Sciatic nerve (tissue), 2 donors: ENCODE results near the gene CDCA7L. TPM values are rescaled to one million over a fixed set of nuclear protein-coding genes. Genes with fewer than 3 reads are reported as not detected.
"Not testable (repeated sequence)": the region's sequence is repeated elsewhere in the genome, so short reads cannot be mapped to it uniquely, and the experiment has no call there.

ENCODE experiments used
- ATAC-seq: fragments of 200-7000 bp; cut with Tn5 transposase; one replicate; pipeline ENCODE4 v1.9.1; 2020; ENCODE audit warnings: mild to moderate bottlenecking, moderate library complexity
- DNase-seq: peaks from one replicate; pipeline ENCODE4 v3.0.0-alpha.2; 2020; ENCODE audit warnings: low spot score
- intact Hi-C: fragments of 100-400 bp; cut with DNase I; formaldehyde crosslinking; loops from one replicate; pipeline ENCODE4 v1.14.2; 2022
- total RNA-seq: library from RNA; stranded (reverse); fragmentation: NEBNext Ultra II Directional; extraction: Animal tissue kit (Norgen Biotek cat#: 25700); gene quantifications from one replicate; pipeline ENCODE4 v1.2.1, GENCODE V29; 2021
- donor health status: DM: no; HTN: no; CAD: no.
- donor health status: DM: no; HTN: no; CAD: no.

Gene CDCA7L
- total RNA-seq, 1 donor from 2014 or later: 15.9 TPM

DNA sequence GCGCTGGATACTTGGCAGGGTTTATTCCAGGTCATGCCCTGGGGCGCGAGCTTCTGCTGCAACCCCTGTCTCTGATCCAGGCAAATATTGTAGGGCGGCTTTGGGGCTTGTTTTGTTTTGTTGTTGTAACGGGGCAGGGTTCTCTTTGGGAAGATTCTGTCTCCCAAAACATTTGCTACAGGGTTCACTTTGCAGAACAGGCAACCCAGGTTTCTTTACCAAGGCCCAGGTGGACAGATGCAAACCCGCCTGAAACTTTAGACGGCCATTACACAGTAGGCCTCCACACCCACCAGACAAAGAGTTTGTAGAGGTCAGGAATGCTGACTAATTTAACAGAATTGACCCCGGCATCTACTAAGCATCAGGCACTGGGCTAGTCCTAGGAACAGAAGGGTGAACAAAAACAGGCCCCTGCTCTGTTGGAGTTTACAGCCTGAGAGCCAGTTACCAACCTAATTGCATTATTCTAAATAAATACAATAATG, 567 bp upstream of the CDCA7L start:
- no peak for ATAC-seq
- no peak for DNase-seq
- intact Hi-C loops: no loop called here

DNA sequence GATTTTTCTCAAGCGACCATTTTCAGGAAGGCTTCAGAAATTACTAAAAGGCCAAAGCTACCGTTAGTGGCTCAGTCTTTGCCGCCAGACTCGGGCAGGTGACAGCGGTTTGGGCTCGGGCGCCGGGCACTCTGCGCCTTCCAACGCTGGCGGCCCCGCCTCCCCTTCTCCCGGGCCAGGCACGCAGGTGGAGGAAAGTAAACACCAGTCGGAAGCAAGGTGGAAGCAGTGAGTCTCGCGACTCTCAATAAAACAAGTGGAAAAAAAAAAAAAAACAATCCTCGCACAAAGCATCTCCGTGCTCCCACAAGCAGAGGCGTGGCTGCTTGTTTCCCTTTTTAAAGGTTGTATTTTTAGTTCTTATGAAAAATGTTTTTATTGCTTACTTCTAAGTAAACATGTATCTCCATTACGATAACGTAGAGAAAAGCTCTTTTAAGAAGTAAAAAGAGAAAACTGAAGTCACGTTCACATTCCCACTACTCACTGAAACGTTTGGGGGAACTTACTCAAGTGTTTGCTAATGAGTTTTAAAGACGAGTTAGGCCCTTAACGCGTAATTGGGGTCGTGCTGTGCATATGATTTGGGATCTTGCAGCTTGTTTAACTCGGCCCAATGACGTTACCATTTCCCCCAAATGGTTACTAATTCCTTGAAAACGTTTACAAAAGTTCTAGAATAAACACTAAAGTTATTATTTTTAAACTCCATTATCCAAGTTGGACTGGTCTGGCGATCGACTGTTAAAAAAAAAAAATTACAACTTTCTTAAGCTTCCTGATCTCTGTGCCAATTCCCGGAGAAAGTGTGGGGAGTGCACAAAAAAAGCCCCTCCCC, 864 bp downstream of the CDCA7L start:
- ATAC-seq (no peak), DNase-seq (no peak)
- intact Hi-C loops: no loop called here

DNA sequence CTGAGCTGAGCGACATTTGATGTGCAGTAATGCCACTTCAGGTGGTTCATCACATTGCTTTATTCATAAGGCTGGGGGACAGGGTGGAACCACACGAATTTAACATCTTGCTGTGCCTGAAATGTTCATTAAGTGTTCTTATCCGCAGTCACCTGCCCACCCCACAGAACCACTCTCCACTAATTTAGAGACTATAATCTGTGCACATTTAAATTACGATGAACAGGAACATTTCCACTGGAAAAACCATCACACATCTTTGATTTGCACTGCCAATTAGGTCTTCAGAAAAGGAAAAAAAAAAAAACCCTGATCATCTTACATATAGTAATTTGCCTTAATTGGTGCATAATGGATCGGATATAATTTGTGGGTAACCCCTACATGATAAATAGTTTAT, 2.3 kb downstream of the CDCA7L start:
- DNase-seq (no peak), ATAC-seq (no peak)
- intact Hi-C loops: no loop called here

DNA sequence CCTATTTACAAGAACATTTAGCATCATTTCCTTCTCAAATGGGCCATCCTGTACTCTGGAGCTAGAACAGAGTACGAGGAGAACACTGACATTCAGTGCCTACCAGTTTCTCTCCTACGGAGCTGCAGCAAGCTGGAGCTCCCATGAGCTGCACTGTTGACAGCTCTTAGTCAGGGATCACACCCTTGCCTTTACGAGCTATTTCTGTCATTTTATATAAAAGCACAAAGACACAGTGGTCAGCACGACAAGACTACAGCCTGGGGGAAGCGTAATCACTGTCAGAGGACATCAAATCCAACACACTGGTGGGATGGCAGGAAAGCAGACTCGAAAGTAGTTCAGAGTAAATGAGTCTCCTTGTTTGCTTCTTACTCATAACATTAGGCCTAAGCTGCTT, 2.7 kb downstream of the CDCA7L start:
- no peak for ATAC-seq
- intact Hi-C loops: no loop called here
- no peak for DNase-seq

DNA sequence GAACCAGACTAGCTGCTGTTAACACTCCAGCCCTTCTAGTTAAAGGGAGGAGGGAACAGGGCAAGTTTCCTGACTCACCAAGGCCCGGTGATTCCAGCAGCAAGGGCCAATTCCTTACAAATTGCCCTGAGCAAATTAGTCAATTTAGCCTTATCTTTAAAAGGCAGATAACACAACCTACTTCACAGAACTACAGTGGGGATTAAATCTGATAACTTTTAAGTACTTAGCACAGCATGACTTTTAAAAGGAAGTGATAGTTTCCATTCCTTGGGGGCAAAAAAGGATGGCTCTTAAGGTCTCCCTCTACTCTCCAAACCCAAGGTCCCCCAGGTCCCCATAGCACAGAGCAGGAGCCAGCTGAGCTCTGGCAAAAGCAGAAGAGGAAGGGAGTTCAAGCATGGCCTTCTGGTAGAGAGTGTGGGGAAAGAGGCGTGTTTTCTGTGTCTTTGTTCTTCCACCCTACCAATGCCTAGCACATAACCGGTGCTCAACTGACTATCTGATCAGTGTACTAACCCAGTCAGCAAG, 4.0 kb downstream of the CDCA7L start:
- ATAC-seq: no peak
- intact Hi-C loops: no loop called here
- DNase-seq: no peak

DNA sequence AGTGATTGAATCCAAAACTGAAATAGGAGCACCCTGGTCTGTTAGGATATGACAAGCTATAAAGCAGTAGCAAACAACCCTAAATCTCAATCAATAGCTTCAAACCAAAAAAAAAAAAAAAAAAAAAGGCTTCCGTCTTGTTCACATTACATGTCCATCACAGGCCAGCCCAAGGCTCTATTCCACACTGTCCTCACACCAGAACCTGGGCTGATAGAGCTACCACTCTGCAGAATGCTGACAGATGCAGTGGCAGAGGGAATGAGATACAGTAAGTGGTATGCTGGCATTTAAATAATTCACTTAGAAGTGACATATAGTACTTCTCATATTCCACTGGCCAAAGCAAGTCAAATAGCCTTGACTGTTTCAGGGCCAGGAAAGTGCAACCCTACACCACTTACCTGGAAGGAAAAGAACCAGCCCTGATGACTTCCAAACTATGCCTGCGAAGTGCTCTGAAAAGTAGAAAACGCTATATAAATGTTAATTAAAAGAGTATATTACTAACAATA, 5.8 kb downstream of the CDCA7L start:
- ATAC-seq (no peak), DNase-seq (no peak)
- intact Hi-C loops: no loop called here

DNA sequence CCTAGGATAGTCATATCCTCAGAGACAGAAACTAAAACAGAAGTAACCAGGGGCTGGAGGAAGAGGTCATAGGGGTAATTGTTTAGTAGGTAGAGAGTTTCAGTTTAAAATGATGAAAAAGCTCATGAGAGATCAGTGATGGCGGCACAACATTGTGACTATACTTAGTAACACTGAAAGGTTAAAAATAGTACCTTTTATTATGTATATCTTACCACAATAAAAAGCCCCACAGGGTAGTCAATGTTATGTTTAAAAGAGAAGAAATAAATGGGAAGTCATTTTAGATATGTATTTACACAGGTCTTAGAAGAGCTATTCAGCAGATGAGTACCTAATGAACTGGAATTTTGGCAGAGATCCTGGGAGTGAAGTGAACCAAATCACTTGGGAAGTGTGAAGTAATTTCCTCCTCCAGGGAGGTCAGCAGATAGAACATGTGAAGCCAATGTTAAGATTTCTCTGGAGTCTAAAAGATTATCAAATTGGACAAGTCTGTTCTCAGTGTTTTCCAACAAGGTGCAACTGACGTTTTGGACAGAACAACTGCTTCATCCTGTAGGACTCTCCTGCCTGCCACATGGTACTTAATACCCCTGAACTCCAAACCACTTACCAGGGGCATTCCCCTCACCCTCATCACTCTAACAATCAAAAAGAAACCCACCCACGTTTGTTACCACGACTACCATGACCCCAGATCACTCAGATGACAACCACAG, 6.4 kb downstream of the CDCA7L start:
- peak; percentile 69 for ATAC-seq
- intact Hi-C loops: no loop called here
- DNase-seq: no peak

DNA sequence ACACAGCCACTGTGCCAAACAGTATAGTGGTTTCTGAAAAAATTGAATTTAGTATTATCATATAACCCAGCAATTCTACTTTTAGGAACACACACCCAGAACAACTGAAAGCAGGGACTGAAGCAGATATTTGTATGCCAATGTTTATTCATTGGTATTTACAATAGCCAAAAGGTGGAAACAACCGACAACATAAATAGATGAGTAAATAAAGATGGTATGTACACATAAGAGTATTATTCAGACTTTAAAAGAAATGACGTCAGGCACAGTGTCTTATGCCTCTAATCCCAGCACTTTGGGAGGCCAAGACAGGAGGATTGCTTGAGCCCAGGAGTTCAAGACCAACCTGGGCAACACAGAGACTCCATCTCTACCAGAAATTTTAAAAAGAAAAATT, 7.2 kb downstream of the CDCA7L start:
- ATAC-seq (no peak), DNase-seq (no peak)
- intact Hi-C loops: no loop called here

DNA sequence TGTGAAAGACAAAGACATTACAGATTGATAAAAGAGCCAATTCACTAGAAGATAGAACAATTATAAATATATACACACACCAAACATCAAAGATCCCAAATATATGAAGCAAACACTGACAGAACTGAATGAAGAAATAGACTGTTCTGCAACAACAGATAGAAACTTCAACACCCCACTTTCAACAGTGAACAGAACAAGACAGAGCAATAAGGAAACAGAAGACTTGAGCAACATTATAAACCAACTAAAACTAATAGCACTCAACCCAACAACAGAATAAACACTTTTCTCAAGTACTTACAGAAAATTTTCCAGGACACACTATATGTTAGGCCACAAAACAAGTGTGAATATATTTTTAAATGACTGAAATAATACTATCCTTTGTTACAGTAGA, 10.9 kb downstream of the CDCA7L start:
- ATAC-seq (no peak), DNase-seq (no peak)
- intact Hi-C loops: no loop called here

DNA sequence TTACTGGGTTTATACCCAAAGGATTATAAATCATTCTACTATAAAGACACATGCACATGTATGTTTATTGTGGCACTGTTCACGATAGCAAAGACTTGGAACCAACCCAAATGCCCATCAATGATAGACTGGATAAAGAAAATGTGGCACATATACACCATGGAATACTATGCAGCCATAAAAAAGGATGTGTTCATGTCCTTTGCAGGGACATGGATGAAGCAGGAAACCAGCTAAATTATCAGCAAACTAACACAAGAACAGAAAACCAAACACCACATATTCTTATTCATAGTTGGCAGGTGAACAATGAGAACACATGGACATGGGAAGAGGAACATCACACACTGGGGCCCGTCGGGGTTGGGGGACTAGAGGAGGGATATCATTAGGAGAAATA, 12.4 kb downstream of the CDCA7L start:
- intact Hi-C loops, ATAC-seq, DNase-seq: not testable (repeated sequence)

DNA sequence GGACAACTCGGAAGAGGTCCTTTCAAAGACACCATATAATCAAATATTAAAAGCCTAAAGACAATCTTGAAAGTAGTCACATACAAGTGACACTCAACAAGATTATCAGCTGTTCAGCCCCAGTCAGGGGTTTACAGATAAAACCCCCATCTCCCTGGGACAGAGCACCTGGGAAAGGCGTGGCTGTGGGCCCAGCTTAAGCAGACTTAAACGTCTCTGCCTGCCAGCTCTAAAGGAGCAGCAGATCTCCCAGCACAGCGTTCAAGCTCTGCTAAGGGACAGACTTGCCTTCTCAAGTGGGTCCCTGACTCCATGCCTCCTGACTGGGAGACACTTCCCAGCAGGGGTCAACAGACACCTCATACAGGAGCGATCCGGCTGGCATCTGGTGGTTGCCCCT, 18.0 kb downstream of the CDCA7L start:
- no peak for DNase-seq
- intact Hi-C loops: no loop called here
- ATAC-seq: no peak

DNA sequence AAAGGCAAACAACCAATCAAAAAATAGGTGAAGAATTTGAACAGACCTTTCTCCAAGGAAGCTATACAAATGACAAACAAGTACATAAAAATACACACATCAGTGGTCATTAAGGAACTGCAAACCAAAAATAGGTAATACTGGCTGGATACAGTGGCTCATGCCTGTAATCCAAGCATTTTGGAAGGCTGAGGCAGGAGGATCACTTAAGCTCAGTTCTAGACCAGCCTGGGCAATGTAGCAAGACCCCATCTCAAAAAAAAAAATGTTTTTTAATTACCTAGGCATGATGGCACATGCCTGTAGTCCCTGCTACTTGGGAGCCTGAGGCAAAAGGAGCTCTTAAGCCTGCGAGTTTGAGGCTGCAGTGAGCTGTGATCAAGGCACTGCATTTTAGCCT, 19.3 kb downstream of the CDCA7L start:
- intact Hi-C loops: no loop called here
- DNase-seq: no peak
- ATAC-seq: no peak

DNA sequence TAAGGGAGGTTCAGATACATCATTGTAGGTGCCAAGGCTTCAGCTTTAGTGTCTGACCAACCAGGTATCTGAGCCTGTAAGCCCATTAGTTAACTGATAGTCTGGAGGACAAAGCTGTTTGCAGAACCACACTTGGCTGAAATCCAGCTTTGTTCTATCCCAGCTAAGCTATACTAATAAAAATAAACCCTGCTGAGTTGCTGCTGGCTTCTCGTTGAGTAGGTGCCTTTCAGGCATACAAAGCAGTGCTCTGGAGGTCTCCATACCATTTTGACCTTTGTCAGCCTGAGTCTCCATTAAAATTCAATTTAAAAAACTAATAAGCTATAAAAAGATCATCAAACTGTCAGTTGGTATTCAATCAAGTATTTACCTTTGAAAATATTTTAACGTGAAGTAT, 22.0 kb downstream of the CDCA7L start:
- ATAC-seq: no peak
- DNase-seq: no peak
- intact Hi-C loops: no loop called here

DNA sequence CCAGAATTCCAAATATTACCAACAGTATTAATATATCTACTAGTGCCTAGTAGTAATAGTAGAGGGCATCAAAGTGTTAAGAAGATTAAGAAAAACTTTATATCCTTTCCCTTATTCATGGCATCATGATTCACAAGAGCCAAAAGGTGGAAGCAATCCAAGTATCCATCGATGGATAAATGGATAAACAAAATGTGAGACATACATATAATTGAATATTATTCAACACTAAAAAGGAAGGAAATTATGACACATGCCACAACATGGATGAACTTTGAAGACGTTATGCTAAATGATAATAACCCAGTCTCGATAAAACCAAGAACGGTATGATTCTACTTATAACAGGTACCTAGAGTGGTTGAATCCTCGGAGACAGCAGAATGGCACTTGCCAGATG, 23.1 kb downstream of the CDCA7L start:
- no peak for ATAC-seq
- no peak for DNase-seq
- intact Hi-C loops: no loop called here

DNA sequence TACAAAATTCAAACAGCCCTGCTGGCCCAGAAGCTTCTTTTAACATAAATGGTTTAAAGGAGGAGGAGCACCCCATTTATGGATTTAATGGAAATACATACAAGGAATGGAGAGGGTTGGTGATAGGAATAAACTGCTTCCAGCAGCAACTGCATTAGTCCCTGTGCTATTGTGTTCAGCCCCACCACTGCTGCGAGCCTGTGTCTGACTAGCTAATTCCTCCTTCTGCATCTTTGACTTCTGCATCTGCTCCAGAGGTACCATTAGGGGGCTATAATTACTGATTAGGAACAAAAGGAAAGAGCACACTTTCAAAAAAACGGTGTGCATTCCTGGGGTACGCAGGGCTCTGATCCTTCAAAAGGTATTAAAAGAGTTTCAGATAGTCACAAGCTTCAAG, 24.8 kb downstream of the CDCA7L start:
- intact Hi-C loops: no loop called here
- no peak for DNase-seq
- ATAC-seq: no peak

DNA sequence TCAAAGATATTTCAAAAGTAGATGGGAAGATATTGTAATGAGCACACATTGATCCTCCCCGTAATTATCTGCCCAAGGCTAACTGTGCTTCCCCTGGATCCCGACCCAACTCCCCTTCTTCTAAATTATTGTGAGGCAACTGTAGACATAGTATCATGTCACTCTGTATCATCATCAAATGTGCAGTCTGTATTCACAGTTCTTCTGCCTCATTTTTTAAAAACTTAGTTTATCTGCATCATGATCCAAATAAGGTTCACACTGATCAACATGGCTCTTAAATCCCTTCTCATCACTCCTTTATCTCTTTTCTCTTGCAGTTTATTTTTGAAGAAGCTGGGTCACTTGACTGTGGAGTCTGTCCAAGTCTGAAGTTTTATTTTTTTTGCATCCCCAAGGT, 27.5 kb downstream of the CDCA7L start:
- no peak for DNase-seq
- no peak for ATAC-seq
- intact Hi-C loops: no loop called here

DNA sequence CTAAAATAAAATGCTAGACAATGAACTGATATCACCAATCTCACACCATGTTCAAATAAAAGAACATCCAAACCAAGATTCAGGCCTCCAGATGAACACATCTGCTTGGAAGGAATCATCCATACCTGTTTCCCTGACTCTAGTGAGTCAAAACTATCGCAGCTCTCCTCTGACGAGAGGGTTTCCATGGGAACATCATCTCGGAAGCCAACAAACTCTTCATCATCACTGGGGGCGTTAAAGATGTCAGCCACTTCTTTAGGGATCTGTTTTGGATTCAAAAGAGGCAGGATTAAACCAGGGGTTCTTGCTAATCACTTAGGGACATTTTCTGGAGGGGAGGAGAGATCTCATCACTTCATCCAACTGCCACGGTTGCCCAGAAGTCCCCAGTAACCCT, 29.1 kb downstream of the CDCA7L start:
- DNase-seq (no peak), ATAC-seq (no peak)
- intact Hi-C loops: no loop called here

DNA sequence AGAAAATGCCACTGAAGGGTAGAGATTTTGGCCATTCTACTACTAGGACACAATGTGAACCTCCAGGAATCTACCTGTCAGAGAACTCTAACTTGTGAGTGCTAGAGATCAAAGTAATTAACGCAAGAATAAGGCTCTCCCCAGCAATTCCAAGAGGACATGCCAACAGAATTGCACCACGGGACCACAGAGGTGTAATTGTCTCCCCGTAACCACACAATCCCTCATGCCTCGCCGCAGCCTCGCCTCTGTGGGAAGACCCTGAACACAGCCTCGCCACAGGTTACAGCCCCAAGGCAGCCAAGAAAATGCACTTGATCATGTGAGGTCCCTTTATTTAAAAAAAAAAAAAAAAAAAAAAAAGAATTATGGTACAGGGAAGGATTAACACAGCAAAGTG, 29.5 kb downstream of the CDCA7L start:
- no peak for DNase-seq
- no peak for ATAC-seq
- intact Hi-C loops: no loop called here

DNA sequence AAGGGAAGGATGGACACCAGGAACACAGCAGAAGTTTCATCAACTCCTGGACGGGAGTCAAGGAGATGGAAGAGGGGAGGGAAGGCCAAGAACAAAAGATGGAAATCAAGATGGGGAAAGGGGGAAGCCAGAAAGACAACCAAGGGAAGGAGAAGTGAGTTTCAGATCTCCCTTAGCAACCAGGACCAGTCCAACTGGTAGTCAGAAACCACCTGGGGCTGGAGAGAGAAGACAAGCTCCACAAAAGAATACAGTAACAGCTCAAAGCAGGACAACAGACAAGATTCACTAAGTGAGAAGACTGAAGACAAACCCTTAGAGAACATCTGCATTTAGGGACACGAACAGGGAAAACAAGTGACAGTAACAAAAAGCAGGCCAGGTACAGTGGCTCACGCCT, 30.6 kb downstream of the CDCA7L start:
- no peak for ATAC-seq
- intact Hi-C loops: no loop called here
- DNase-seq: no peak

DNA sequence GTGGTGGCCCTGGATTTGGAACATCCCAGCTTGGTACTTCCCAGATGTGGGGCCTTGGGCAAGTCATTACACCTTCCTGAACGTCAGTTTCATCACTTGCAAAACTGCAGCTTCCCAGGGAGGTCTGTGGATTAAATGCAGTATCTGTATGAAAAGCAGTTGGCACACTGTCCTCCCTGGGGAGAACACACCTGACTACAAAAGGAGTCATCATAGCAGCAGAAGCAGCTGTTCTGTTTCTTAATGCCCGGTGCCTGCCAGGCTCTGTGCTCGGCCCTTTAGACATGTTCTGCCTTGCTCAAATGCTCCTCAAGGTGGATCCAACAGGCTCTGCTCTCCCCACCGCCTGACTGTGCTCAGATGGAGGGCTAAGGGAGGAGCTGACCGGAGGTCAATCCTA, 31.0 kb downstream of the CDCA7L start:
- intact Hi-C loops: no loop called here
- ATAC-seq: no peak
- DNase-seq: no peak
